ENCODE measurements around the gene NECTIN4.
"Not testable (repeated sequence)": the region's sequence is repeated elsewhere in the genome, so short reads cannot be mapped to it uniquely, and the experiment has no call there.

Gene NECTIN4

GRCh38 chr1:161089251-161089924, at the start of gene NECTIN4:
NECTIN4 (minus strand) TSS chr1:161089558; CDS start chr1:161089296, 262 bp downstream.
- no peak for DNase-seq (ENCODE audit: low spot score)

DNA sequence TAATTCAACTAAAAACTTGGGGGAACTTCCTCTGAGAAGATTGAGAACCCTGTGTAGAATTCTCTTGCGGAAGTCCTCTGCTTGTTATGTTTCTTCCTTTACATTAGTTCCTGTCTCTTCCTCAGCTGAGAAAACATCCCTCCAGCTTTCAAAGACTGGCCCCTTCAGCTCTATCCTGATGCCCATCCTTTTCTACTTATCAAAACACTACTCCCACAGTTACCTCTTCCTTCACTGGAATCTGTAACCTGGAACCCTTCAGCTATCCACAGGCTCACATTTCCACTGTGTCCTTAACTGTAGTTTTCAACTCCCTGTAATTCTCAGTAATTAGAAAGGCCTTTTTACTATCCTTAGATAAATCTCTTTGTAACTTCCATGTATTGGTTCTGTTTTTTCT, 49.1 kb upstream of the NECTIN4 start:
- no peak for DNase-seq (ENCODE audit: low spot score)

DNA sequence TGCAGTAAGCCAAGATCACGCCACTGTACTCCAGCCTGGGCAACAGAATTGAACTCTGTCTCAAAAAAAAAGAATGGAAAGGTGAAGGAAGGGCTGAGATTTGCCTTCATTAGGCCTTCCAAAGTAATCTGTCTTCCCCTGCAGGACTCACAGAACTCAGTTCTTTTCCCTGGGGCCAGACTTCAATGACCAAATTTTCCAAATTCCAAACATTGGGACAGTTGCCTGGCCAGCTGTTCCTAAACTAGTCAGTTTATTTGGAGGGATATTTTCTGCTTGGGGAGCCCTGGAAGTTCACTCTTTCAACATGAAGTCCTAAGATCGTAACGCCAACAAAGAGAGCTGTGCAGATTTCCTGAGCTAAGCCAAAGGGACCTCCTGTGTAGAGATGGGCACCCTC, 48.5 kb upstream of the NECTIN4 start:
- DNase-seq (ENCODE audit: low spot score), result no peak

GRCh38 chr1:161133220-161133740, 43.9 kb upstream of the NECTIN4 start:
- DNase-seq (ENCODE audit: low spot score), result no peak

DNA sequence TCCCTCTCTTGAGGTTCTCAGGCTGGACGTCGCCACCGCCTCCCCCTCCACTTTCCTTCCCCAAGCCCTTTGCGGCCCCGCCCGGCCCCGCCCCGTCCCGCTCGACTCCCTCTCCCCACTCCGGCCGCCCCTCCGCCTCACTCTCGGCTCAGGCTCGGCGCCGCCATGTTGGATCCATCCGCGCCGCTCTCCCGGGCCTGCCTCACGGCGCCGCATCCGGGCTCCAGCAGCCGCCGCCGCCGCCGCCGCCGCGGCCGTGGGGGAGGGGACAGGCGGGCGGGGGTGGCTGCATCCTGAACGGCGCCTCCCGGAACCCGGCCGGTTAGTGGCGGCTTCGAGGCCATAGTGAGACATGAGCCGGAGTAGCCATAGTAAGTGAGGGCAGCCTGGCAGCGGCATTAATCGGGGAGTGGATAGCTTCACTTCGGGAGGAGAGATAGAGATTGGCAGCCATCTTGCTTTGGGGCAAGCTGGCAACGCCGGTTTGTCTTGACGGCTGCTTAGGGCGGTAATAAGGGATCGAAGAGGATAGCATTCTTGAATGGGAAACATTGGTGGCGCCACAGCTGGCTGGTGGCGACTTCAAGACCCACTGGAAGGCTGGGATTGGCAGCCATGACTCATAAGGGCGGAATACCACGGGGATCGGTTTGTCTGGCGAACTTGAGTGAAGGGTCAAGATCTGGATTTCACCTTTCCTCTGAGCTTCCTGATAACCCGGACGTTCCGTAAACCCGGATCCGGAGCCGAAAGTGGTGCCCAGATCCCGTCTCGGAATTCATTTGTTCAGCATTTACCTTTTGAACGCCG, 43.3 kb upstream of the NECTIN4 start, which contains the start of gene DEDD:
Gene DEDD (minus strand): TSS at position 258 of the 810 bp plus-strand sequence. CDS start 8,205 bp downstream, outside the sequence.
- DNase-seq (ENCODE audit: low spot score), result peak; percentile 97

DNA sequence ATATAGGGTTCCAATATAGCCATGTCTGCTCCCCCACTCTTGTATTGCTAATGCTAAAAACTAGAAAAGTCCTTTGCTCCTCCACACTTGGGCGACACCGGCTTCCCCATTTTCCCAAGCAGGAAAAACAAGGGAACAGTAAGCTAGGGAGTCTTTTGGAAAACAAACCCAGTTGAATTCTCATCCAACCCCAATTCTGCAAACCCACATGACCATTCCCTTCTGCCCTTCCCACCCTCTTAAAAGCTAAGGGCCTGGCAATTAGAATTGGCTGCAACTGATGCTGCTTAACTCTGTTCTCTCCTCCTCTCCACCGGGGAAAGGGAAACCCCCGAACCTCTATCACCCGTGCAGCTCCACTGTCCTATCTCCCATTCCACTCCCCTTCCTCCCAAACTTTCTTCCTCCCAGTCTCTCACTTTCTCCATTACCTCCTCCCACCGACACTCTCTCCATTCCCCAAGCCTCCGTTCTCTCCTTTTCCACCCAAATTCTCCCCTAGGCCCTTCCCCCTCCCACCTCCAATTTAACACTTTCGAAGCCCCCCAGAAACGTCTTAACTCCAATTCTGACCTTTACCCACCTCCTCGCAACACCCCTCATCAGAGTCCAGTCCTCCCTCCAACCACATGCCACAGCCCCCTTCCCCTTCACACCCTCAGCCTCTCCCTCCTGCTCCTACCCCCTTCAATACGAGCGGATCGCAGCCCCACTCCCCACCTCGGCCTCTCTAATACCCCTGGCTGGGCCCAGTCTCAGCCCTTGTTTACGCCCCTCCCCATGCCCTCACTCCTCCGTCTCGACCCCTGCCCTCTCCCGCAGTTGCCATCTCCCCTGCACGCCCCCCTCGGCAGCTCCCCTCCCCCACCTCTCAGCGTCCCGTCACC, 42.4 kb upstream of the NECTIN4 start:
- DNase-seq (ENCODE audit: low spot score), result peak; percentile 61

DNA sequence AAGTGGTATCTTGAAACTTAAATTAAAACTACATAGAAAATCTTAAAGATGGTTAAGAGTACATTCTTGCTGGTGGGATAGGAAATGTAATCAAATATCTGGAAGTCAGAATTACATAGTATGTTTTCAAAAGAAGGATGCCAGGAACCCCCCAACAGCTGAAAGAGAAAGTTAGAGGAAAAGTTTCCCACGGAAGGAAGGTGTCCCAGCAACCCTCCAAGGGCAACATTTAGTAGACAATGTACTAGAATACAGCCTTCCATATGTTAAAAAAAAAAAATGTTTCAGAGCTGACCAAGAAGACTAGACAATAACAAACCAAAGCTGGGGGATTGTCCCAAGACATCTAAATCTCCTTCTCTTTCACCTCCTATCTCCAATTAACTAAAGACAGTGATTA, 40.9 kb upstream of the NECTIN4 start:
- no peak for DNase-seq (ENCODE audit: low spot score)

- DNase-seq (ENCODE audit: low spot score), result no peak
Observed at GRCh38 chr1:161128591-161129420, 39.4 kb upstream of the NECTIN4 start.

DNA sequence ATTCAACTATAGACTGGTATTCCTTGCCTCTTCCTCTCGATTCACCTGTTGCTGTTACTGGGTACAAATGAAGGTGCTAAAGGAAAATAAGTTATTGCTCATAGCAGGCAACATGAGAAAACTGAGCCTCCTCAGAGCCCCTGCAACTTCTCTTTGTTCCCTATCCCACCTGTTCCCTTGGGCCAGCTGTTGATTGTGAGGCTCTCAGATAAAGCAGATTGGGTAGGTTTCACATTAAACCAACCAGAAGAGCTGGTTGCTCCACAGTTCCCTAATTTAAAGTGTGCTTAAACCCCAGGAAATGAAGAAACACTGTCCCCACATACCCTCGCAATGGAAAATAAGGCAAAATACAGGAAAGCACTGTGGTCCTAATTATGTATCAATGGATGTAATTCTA, 38.3 kb upstream of the NECTIN4 start:
- DNase-seq (ENCODE audit: low spot score), result no peak

GRCh38 chr1:161122967-161123366, 33.6 kb upstream of the NECTIN4 start:
- no peak for DNase-seq (ENCODE audit: low spot score)

GRCh38 chr1:161121834-161122233, 32.5 kb upstream of the NECTIN4 start:
- DNase-seq (ENCODE audit: low spot score), result no peak

DNA sequence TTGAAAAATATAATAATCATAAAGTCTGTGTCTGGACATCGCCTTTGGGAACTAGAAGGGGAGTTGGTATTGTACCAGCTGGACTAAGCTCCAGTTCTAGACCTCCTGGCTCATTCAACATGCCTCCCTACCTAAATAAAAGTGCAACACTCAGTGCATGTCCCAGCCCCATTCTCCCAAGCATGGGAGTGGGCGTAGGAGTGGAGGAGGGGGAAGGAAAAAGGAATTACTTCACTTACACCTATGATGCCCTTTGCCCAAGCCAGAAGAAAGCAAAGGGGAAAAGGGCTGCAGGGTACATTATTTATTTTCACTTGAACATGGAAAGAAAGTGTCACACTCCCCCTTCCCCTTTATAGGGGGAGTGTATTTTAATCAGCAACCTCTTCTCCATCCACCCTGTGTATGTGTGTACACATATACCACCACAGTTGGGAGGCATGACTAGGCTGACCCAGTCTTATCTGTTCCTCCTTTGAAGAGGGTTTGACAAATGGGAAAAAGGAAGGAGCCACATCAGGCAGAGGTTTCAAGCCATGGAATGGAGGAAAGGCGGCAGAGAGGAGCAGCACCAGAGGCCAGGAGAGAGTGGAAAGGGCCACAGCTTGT, 31.8 kb upstream of the NECTIN4 start:
- no peak for DNase-seq (ENCODE audit: low spot score)

DNA sequence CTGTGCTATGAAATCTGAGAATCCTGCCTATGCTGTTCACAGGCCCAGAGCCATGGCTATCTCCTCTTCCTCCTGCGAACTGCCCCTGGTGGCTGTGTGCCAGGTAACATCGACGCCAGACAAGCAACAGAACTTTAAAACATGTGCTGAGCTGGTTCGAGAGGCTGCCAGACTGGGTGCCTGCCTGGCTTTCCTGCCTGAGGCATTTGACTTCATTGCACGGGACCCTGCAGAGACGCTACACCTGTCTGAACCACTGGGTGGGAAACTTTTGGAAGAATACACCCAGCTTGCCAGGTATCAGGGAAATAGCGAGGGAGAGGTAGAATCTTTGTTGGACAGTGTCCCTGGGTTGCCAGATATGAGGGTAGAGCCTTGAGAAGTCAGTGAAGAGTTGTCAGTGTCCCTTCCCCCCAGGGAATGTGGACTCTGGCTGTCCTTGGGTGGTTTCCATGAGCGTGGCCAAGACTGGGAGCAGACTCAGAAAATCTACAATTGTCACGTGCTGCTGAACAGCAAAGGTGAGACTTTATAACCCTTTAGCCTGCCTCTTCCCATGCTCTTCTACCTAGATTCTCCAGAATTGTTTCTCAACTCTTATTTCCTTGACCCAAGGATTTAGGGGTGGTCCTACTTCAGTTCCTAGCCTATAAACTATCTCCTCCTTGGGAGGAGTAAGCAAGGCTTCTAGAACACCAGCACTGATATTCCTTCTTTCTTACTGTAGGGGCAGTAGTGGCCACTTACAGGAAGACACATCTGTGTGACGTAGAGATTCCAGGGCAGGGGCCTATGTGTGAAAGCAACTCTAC, 29.9 kb upstream of the NECTIN4 start:
- peak; percentile 94 for DNase-seq (ENCODE audit: low spot score)

GRCh38 chr1:161117759-161118581, 28.6 kb upstream of the NECTIN4 start, which contains the start of the genes NIT1 and PFDN2:
NIT1 (plus strand) TSS chr1:161118105; CDS start chr1:161118177, 72 bp downstream.
PFDN2 (minus strand) TSS chr1:161118037; CDS start chr1:161118026, 11 bp downstream.
- peak; percentile 94 for DNase-seq (ENCODE audit: low spot score)

DNA sequence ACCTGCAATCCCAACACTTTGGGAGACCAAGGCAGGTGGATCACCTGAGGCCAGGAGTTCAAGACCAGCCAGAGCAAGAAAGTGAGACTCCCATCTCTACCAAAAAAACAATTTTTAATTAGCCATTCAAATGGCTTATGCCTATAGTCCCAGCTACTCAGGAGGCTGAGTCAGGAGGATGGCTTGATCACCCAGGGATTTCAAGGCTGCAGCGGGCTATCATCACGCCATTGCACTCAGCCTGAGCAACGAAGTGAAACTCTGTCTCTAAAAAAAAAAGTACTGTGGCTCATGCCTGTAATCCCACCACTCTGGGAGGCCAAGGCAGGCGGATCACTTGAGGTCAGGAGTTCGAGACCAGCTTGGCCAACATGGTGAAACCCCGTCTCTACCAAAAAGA, 26.6 kb upstream of the NECTIN4 start:
- not testable (repeated sequence) for DNase-seq (ENCODE audit: low spot score)

GRCh38 chr1:161115132-161115711, 25.9 kb upstream of the NECTIN4 start:
- no peak for DNase-seq (ENCODE audit: low spot score)

GRCh38 chr1:161114556-161114955, 25.2 kb upstream of the NECTIN4 start:
- DNase-seq (ENCODE audit: low spot score), result no peak

DNA sequence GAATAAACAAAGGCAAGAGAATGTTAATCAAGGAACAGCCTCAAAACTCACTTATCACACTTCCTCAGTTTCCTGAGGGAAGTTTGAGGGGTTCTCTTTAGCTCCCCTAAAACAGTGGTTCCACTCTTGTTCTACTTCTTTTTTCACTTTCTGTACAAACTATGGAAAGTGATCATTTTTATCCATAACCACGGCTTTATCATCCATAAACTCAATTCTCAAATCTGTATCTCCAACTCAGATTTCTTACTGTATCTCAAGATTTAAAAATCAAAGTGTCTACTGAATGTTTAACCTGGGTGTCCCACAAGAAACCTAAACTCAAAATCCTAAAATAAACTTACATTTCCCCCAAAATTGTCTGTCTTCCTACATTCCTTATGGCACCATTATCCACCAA, 24.6 kb upstream of the NECTIN4 start:
- DNase-seq (ENCODE audit: low spot score), result no peak

Data from NAMALWA (cell line).